Left ventricle myocardium superior (tissue), 1 donor: Measurements from ENCODE around the gene KLHL3. TPM values are rescaled to one million over a fixed set of nuclear protein-coding genes. Genes with fewer than 3 reads are reported as not detected.
"Not testable (repeated sequence)": the region's sequence is repeated elsewhere in the genome, so short reads cannot be mapped to it uniquely, and the experiment has no call there.

Source experiments
- ATAC-seq: fragments of 200-7000 bp; cut with Tn5 transposase; one replicate; pipeline ENCODE4 v1.9.1; 2020; ENCODE audit warnings: mild to moderate bottlenecking, moderate library complexity
- DNase-seq: peaks from one replicate; pipeline ENCODE4 v3.0.0-alpha.2; 2020
- intact Hi-C: fragments of 100-400 bp; cut with micrococcal nuclease; formaldehyde crosslinking; loops from one replicate; pipeline ENCODE4 v1.11.0; 2022
- long read RNA-seq: library from polyadenylated mRNA; unstranded; transcript quantifications from one replicate; pipeline ENCODE4 v2.0.0, GENCODE V29; 2021
- total RNA-seq: library from RNA; stranded (reverse); fragmentation: NEBNext Ultra II Directional; extraction: Animal tissue kit (Norgen Biotek cat#: 25700); gene quantifications from one replicate; pipeline ENCODE4 v1.2.1, GENCODE V29; 2021
- donor health status: DM: no; HTN: yes; CAD: no; lungs with severe emphysema.

The KLHL3 gene
- total RNA-seq, result 24.5 TPM
- long read RNA-seq, full-length matches to known transcripts, result 9 of 27 reads
- long read RNA-seq, partial matches to known transcripts, result 8 of 27 reads
- long read RNA-seq, other reads (novel, unspliced or antisense), result 10 of 27 reads

- intact Hi-C loops, result loop anchor here (2.0 kb wide), 1 partner anchor 75 kb away; no protein-coding TSS in a partner anchor
- peak; percentile 57 for ATAC-seq
- DNase-seq, result peak; percentile 49
Observed at GRCh38 chr5:137735555-137736284, at the start of gene KLHL3. Gene KLHL3 (minus strand): TSS chr5:137736089. CDS start chr5:137735646, 443 bp downstream.

- DNase-seq (no peak), ATAC-seq (no peak)
- intact Hi-C loops, result no loop called here
Observed at GRCh38 chr5:137782984-137783536, 47.2 kb upstream of the KLHL3 start.

GRCh38 chr5:137782055-137782454, 46.2 kb upstream of the KLHL3 start:
- intact Hi-C loops, result no loop called here
- ATAC-seq (no peak), DNase-seq (no peak)

- intact Hi-C loops, result no loop called here
- ATAC-seq (no peak), DNase-seq (no peak)
Observed at GRCh38 chr5:137778772-137779564, 43.1 kb upstream of the KLHL3 start.

- intact Hi-C loops, ATAC-seq, DNase-seq: not testable (repeated sequence)
Observed at GRCh38 chr5:137767937-137768336, 32.0 kb upstream of the KLHL3 start.

- DNase-seq, result no peak
- intact Hi-C loops, result no loop called here
- ATAC-seq, result no peak
Observed at GRCh38 chr5:137761566-137761965, 25.7 kb upstream of the KLHL3 start.

GRCh38 chr5:137760719-137761516, 25.0 kb upstream of the KLHL3 start:
- DNase-seq, result no peak
- intact Hi-C loops, result no loop called here
- ATAC-seq, result no peak

- DNase-seq, result no peak
- no peak for ATAC-seq
- intact Hi-C loops, result no loop called here
Observed at GRCh38 chr5:137760294-137760693, 24.4 kb upstream of the KLHL3 start.

- no peak for DNase-seq
- intact Hi-C loops, result no loop called here
- no peak for ATAC-seq
Observed at GRCh38 chr5:137758715-137759306, 22.9 kb upstream of the KLHL3 start.

- intact Hi-C loops, result no loop called here
- no peak for DNase-seq
- no peak for ATAC-seq
Observed at GRCh38 chr5:137758121-137758520, 22.2 kb upstream of the KLHL3 start.

- DNase-seq (no peak), ATAC-seq (no peak)
- intact Hi-C loops, result no loop called here
Observed at GRCh38 chr5:137757634-137758033, 21.7 kb upstream of the KLHL3 start.

GRCh38 chr5:137754961-137755762, 19.3 kb upstream of the KLHL3 start:
- intact Hi-C loops, result no loop called here
- peak; percentile 31 for ATAC-seq
- no peak for DNase-seq

- DNase-seq (peak; percentile 99), ATAC-seq (peak; percentile 95)
- intact Hi-C loops, result no loop called here
Observed at GRCh38 chr5:137754188-137754960, 18.5 kb upstream of the KLHL3 start, which contains the start of gene HNRNPA0. Gene HNRNPA0 (minus strand): TSS chr5:137754363. CDS start chr5:137754066, 297 bp downstream.

- DNase-seq, result peak; percentile 73
- ATAC-seq, result peak; percentile 38
- intact Hi-C loops, result no loop called here
Observed at GRCh38 chr5:137753691-137754187, 17.9 kb upstream of the KLHL3 start.

- peak; percentile 68 for DNase-seq
- intact Hi-C loops, result no loop called here
- peak; percentile 2 for ATAC-seq
Observed at GRCh38 chr5:137752905-137753690, 17.2 kb upstream of the KLHL3 start.

GRCh38 chr5:137751869-137752491, 16.1 kb upstream of the KLHL3 start:
- intact Hi-C loops, result no loop called here
- no peak for ATAC-seq
- DNase-seq, result no peak
